Amniotic epithelial cell (primary cell): ENCODE measurements around the gene TATDN2.

Source experiments
- DNase-seq: peaks from one replicate; pipeline ENCODE4 v3.0.0-alpha.2; 2010; ENCODE audit warnings: low read depth

The TATDN2 gene

GRCh38 chr3:10317311-10317960 lies 69.2 kb downstream of the TATDN2 start:
- DNase-seq = no peak

GRCh38 chr3:10317961-10318350 lies 69.7 kb downstream of the TATDN2 start:
- no peak for DNase-seq

GRCh38 chr3:10319251-10319650 lies 71.0 kb downstream of the TATDN2 start:
- DNase-seq = no peak

GRCh38 chr3:10319804-10320203 lies 71.5 kb downstream of the TATDN2 start:
- peak; percentile 37 for DNase-seq

- DNase-seq = no peak
Measured at GRCh38 chr3:10320320-10320677, 72.0 kb downstream of the TATDN2 start.

- DNase-seq = no peak
Measured at GRCh38 chr3:10321630-10322351, 73.5 kb downstream of the TATDN2 start.

GRCh38 chr3:10322352-10322710 lies 74.1 kb downstream of the TATDN2 start:
- no peak for DNase-seq

GRCh38 chr3:10327592-10327991 lies 79.3 kb downstream of the TATDN2 start:
- no peak for DNase-seq

- no peak for DNase-seq
Measured at GRCh38 chr3:10328460-10329071, 80.3 kb downstream of the TATDN2 start.

GRCh38 chr3:10329495-10330015 lies 81.3 kb downstream of the TATDN2 start:
- DNase-seq = no peak

GRCh38 chr3:10330319-10330718 lies 82.1 kb downstream of the TATDN2 start:
- DNase-seq = no peak
